GM12874 (cell line): ENCODE results near the gene DIDO1.

Experiments
- TF ChIP-seq, protein P1 (sequence below): IDR thresholded peaks from 2 replicates; pipeline ENCODE4 v1.5.1; 2011; ENCODE audit warnings: low read depth, mild to moderate bottlenecking, control low read depth, low read length, moderate library complexity; ENCODE audit not compliant: insufficient read depth

The DIDO1 gene

DNA sequence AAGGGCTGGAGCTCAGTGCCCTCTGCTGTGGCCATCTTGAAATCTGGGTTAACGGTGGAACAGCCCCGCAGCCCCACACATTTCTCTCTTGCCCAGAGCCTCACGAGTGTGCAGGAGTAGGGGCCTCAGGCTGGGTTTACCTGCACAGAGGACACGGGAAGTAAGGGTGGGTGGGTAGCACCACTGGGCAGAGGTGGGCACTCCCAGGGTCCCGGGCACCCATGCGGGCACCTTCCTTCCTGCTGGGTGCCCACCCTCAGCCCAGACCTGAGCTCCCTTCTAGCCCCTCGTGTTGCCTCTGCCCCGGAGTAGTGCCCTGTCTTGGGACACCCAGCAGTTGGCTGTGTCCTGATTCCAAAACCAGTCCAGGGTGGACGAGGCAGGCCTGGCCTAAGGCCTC, 98.3 kb downstream of the DIDO1 start:
- TF ChIP-seq, protein P1, sequence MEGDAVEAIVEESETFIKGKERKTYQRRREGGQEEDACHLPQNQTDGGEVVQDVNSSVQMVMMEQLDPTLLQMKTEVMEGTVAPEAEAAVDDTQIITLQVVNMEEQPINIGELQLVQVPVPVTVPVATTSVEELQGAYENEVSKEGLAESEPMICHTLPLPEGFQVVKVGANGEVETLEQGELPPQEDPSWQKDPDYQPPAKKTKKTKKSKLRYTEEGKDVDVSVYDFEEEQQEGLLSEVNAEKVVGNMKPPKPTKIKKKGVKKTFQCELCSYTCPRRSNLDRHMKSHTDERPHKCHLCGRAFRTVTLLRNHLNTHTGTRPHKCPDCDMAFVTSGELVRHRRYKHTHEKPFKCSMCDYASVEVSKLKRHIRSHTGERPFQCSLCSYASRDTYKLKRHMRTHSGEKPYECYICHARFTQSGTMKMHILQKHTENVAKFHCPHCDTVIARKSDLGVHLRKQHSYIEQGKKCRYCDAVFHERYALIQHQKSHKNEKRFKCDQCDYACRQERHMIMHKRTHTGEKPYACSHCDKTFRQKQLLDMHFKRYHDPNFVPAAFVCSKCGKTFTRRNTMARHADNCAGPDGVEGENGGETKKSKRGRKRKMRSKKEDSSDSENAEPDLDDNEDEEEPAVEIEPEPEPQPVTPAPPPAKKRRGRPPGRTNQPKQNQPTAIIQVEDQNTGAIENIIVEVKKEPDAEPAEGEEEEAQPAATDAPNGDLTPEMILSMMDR, result no peak
